Endothelial cell of umbilical vein (primary cell): ENCODE measurements around the gene MAP6.

ENCODE experiments used
- CTCF ChIP-seq, 2 donors: IDR thresholded peaks; 1 replicate in 1 of 2; 2 replicates in 1 of 2; pipeline ENCODE4 v1.5.1; 2011; ENCODE audit warnings: low read length in 2 of 2, mild to moderate bottlenecking in 2 of 2, moderate library complexity in 2 of 2, control low read depth in 1 of 2, inconsistent platforms in 1 of 2, low read depth in 1 of 2; ENCODE audit not compliant: insufficient read depth in 1 of 2; ENCODE audit errors: extremely low read depth in 1 of 2
- EZH2 ChIP-seq: IDR thresholded peaks from 2 replicates; pipeline ENCODE4 v1.6.1; 2012; ENCODE audit warnings: borderline replicate concordance, low read depth, mild to moderate bottlenecking, moderate library complexity, low read length, inconsistent platforms; ENCODE audit not compliant: severe bottlenecking
- FOS ChIP-seq: IDR thresholded peaks from 2 replicates; pipeline ENCODE4 v1.6.1; 2011; ENCODE audit warnings: mild to moderate bottlenecking, low read length, moderate library complexity, borderline replicate concordance; ENCODE audit not compliant: insufficient read depth
- GATA2 ChIP-seq: IDR thresholded peaks from 2 replicates; pipeline ENCODE4 v1.7.0; 2011; ENCODE audit warnings: low read depth, mild to moderate bottlenecking, moderate library complexity, mixed read lengths, low read length; ENCODE audit not compliant: insufficient read length, insufficient read depth
- JUN ChIP-seq: IDR thresholded peaks from 2 replicates; pipeline ENCODE4 v1.6.1; 2011; ENCODE audit warnings: borderline replicate concordance, low read depth; ENCODE audit not compliant: insufficient read length, insufficient read depth
- MAX ChIP-seq: IDR thresholded peaks from 2 replicates; pipeline ENCODE4 v1.6.1; 2011; ENCODE audit not compliant: insufficient read depth, insufficient read length
- MYC ChIP-seq: IDR thresholded peaks from one replicate; pipeline ENCODE4 v1.6.1; 2011; ENCODE audit warnings: mild to moderate bottlenecking, low read depth, low read length
- POLR2A ChIP-seq: IDR thresholded peaks from 2 replicates; pipeline ENCODE4 v1.6.1; 2012; ENCODE audit warnings: low read depth, mild to moderate bottlenecking, control low read depth, low read length
- POLR2AphosphoS5 ChIP-seq: IDR thresholded peaks from 2 replicates; pipeline ENCODE4 v1.6.1; 2012; ENCODE audit warnings: low read depth, mild to moderate bottlenecking, control low read depth, low read length, moderate library complexity; ENCODE audit not compliant: insufficient read depth

- TF ChIP-seq CTCF (IDR thresholded peaks at IDR 0.05; ENCODE audit: extremely low read depth in 1 of 2, insufficient read depth in 1 of 2, low read depth in 1 of 2, low read length in 2 of 2) (no peak), POLR2AphosphoS5 (no peak), EZH2 (no peak), JUN (no peak), FOS (no peak), POLR2A (no peak), MAX (no peak), MYC (no peak), GATA2 (no peak)
These were observed 125.0 kb downstream of the MAP6 start for GRCh38 chr11:75543806-75544205.
